ENCODE data around the gene MORN1. TPM values are rescaled to one million over a fixed set of nuclear protein-coding genes. Genes with fewer than 3 reads are reported as not detected.

Gene MORN1
- total and polyA plus RNA-seq, 9 of the 15 experiments (the other 6 are each of a cell fraction or from before 2014, with no cell fraction given), result 0.24 to 9.3 (median 4.2) TPM

- TF ChIP-seq ZNF134 (CRISPR knock-in tag; conservative IDR thresholded peaks at IDR 0.05) (no peak), HBP1 (CRISPR knock-in tag; IDR thresholded peaks at IDR 0.05) (no peak), LCOR (CRISPR knock-in tag; IDR thresholded peaks at IDR 0.05) (no peak; the same call in 1 of the 2 replicates), BMI1 (IDR thresholded peaks at IDR 0.05; ENCODE audit: low read length) (no peak), FOXM1 (IDR thresholded peaks at IDR 0.05; ENCODE audit: low read depth) (no peak), FOXM1 (CRISPR knock-in tag; IDR thresholded peaks at IDR 0.05; ENCODE audit: low read depth) (no peak), CXXC5 (CRISPR knock-in tag; IDR thresholded peaks at IDR 0.05) (peak; percentile 76), BRD4 (IDR thresholded peaks at IDR 0.05) (no peak), E2F1 (CRISPR knock-in tag; IDR thresholded peaks at IDR 0.05) (peak; percentile 49; the same call in 1 of the 2 replicates), E2F3 (CRISPR knock-in tag; IDR thresholded peaks at IDR 0.05) (peak; percentile 69; the same call in 1 of the 2 replicates), HMGXB4 (CRISPR knock-in tag; IDR thresholded peaks at IDR 0.05) (no peak), ZNF212 (CRISPR knock-in tag; IDR thresholded peaks at IDR 0.05) (no peak), KDM5B (IDR thresholded peaks at IDR 0.05; ENCODE audit: insufficient replicate concordance, low read depth, low read length) (peak; percentile 76), MED1 (CRISPR knock-in tag; IDR thresholded peaks at IDR 0.05; ENCODE audit: borderline replicate concordance) (no peak), ZNF592 (IDR thresholded peaks at IDR 0.05) (peak; percentile 83), ZHX1 (conservative IDR thresholded peaks at IDR 0.05; ENCODE audit: low read length) (no peak)
Measured at GRCh38 chr1:2412773-2413494, 21.6 kb upstream of the MORN1 start (continued).

All from K562 (cell line).